Activated CD4-positive, alpha-beta T cell treated with anti-CD3 and anti-CD28 coated beads, Interleukin-10, Interleukin-2, amounts not matched to agents 100 ng/mL and 50 ng/mL, durations not matched to agents 16 hours and 8 hours (primary cell): ENCODE data around the gene SERINC1.

Source experiments
- DNase-seq: peaks from one replicate; pipeline ENCODE4 v3.0.0-alpha.2; 2020

Gene SERINC1

GRCh38 chr6:122431780-122432179 lies 39.8 kb downstream of the SERINC1 start:
- DNase-seq, result no peak

DNA sequence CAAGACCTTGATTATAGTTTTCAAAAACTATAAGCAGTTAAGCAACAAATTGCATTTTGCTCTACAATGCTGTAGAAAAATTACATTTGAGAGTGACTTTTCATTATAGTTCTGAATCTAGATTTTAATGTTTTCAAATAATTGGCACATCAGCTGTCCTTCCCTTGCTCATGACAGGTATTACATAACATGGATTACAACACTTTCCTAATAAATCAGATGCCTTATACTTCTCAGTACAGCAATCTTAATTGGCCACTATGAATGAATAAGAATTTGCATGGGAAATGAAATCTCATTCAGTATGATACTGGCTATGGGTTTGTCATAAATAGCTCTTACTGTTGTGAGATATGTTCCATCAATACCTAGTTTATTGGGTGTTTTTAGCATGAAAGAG lies 42.3 kb downstream of the SERINC1 start:
- DNase-seq, result no peak

GRCh38 chr6:122428781-122429180 lies 42.8 kb downstream of the SERINC1 start:
- DNase-seq, result no peak

- DNase-seq, result no peak
These were observed 45.0 kb downstream of the SERINC1 start for GRCh38 chr6:122426597-122426996.

DNA sequence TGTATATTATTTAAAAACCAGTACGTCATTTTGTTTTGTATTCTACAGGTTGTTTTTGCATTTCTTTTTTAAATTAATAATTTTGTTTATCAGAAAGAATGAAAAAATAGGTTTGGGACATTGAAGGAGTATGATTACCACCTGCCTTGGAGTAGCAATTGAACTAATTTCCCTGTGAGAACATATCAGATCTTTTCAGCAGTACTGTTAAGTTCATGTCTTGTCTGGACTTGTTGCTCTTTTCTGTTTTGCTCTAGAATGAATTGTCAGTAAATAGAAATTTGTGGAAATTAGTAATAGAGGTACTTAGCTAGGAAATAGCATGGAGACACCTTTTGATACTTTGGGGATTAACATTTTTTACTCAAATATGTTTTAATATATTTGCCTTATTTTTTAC lies 47.9 kb downstream of the SERINC1 start:
- DNase-seq, result no peak

DNA sequence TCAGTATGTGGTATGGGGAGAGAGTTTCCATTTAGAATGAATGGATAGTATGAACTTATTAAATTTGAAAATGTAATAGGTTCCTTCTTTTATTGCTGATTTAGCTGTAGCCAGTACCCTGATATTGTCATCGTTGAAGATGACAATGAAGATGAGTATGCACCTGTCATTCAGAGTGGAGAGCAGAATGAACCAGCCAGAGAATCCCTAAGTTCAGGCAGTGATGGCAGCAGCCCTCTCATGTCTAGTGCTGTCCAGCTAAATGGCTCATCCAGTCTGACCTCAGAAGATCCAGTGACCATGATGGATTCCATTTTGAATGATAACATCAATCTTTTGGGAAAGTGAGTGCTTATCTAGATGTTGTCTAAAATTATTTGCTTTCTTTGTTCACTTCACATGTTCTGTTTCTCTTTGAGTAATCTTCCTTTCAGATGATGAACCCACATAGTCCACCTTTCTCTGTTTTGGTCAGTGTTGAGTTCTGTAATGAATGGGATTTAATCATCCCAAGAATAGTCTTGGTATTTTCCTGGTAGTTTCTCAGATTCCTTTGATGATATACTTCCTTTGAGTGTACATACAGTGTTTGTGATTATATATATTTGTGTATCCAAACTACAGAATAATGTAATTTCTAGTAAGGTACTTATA lies 48.9 kb downstream of the SERINC1 start:
- DNase-seq, result peak; percentile 84

DNA sequence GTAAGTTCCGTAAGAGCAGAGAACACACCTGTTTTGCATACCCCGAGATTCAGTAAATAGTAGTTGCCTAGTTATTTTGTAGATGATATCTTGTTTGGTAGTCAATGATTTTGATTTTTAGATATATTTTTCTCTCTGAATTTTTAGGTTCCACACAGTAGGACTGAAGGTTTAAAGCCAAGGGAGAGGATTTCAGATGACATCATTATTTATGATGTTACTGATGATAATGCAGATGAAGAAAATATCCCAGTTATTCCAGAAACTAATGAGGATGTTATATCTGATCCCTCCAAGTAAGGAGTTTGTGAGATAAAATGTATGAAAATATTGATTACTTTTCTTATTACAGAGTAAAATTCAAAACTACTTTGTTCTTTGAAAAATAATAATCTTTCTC lies 49.6 kb downstream of the SERINC1 start:
- DNase-seq, result no peak

- DNase-seq, result no peak
These were observed 54.8 kb downstream of the SERINC1 start for GRCh38 chr6:122416825-122417224.

GRCh38 chr6:122412001-122412400 lies 59.6 kb downstream of the SERINC1 start:
- DNase-seq, result no peak

DNA sequence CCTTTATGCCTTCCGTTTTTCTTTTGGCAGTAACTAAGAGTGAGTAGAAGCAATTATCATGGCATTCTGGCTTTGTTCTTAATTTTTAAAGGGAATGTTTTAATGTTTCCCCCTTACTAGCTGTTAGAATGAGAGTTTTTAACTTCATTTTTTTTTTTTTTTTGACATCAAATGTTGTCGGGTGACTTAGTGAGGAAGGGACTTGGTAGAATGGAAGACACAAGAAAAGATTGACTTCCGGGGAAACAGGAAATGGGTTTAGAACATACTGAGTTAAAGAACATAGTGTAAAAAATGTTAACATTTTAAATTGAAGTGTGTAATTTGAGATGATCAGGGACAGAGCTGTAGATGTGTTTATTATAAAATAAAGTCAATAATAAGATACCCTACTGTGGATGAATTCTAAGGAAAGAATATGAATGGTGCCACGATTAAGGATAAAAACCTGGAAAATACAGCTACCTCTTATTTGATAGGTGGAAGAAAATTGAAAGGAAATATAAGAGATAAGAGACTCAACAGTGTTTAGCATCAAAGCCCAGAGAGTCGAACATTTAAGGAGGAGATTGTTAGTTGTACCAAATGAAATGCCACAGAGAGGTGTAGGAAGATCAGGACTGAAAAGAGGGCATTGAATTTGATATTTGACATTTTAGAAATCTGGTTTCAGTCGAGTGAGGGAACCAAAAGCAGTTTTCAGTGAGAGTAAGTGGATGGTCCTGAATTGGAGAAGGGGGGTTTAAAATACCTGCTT lies 62.7 kb downstream of the SERINC1 start:
- DNase-seq, result no peak

DNA sequence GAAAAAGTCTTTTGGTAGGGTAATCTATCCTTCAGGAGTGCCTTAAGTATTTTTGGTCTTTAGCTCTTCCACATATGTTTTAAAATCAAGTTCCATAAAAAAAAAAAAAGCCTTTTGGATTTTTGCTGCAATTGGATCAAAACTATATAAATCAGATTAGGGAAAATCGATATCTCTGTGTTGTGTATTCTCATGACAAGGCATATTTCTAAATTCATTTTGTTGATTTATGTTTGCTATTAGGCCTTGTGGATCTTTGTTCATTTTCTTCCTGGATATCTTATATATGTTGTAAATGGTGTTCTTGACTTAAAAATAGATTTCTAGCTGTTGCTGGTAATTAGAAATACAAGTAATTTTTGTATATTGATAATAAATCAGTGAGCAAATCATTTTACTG lies 63.4 kb downstream of the SERINC1 start:
- no peak for DNase-seq

DNA sequence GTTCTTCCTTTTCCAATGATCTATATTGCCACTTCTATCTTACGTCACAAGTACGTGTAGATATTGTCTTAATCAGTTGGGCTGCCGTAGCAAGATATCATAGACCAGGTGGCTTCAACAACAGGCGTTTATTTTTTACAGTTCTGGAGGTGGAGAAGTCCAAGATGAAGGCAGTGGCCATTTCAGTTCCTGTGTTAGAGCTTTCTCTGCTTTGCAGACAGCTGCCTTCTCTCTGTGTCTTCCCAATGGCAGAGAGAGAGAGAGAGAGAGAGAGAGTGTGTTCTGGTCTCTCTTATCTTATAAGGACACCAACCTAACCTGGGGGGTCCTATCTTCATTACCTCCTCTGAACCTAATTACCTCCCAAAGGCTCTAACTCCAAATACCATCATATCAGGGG lies 63.9 kb downstream of the SERINC1 start:
- no peak for DNase-seq

DNA sequence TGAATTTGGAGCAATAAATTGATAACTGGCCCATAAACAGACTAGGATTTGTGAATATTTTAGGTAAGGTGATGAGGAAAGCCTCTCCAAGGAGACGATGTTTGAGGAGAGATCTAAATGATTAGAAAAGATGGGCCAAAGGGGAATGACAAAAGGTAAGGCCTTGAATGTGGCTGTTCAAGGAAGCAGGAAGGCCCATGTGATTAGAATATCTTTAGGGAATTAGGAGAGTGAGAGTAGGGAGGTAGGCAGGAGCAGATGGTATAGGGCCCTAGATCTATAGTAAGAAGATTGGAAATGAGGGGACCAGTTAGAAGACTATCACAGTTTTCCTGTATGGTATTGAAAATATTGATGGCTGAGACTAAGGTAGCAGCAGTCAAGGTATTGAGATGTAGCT lies 65.4 kb downstream of the SERINC1 start:
- no peak for DNase-seq

- no peak for DNase-seq
These were observed 66.2 kb downstream of the SERINC1 start for GRCh38 chr6:122405417-122405816.

GRCh38 chr6:122404444-122404843 lies 67.2 kb downstream of the SERINC1 start:
- DNase-seq, result no peak

- no peak for DNase-seq
These were observed 70.5 kb downstream of the SERINC1 start for GRCh38 chr6:122401104-122401503.

GRCh38 chr6:122400462-122401089 lies 71.0 kb downstream of the SERINC1 start:
- DNase-seq, result no peak

DNA sequence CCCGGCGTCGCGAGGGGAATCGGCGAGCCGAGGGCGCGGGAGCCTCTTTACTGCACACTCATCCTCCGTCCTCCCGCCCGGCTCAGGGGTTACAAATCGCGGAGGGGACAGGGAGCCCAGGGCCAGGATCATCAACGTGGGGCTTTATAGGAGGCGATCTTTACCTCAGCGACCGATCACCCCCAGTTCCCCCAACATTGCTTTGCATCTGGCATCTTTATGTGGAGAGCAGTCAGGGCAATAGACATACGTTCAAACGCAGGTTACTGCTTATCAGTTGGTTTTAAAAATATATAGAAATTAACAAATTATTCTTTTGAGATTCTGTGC lies 71.5 kb downstream of the SERINC1 start:
- peak; percentile 25 for DNase-seq

DNA sequence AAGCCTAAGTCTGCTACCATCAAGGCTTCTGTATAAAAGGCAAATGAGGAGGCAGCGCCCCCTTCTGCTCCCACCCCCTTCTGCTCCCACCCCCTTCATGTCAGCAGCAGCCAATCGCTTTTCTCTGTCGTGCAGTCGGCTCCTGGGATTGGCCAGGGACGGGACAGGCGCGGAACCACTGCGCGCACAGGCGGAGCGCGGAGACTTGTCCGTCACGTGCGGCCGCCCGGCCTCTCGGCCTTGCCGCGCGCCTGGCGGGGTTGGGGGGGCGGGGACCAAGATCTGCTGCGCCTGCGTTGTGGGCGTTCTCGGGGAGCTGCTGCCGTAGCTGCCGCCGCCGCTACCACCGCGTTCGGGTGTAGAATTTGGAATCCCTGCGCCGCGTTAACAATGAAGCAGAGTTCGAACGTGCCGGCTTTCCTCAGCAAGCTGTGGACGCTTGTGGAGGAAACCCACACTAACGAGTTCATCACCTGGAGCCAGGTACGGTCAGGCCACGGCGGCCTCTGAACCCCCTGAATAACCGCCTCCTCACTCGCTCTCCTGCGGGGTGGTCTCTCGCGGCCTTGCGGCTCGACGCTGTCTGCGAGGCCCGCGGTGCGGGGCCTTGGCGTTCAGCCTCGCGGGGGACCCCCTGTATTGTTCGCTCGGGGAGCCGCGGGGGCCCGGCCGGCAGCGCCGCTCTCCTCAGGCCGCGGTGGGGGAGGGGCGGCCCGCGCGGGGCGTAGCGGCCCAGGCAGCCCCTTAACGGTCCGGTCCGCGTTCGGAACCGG lies 72.1 kb downstream of the SERINC1 start, which contains the start of gene HSF2:
Gene HSF2, plus strand, starts transcription at position 305 of the 773 bp plus-strand sequence. Its CDS starts 86 bp downstream, at position 391.
- DNase-seq, result peak; percentile 98

- no peak for DNase-seq
These were observed 72.6 kb downstream of the SERINC1 start for GRCh38 chr6:122399055-122399347.

- no peak for DNase-seq
These were observed 77.6 kb downstream of the SERINC1 start for GRCh38 chr6:122394016-122394415.

- DNase-seq, result peak; percentile 80
These were observed 78.2 kb downstream of the SERINC1 start for GRCh38 chr6:122393351-122393896.
